ACHN (cell line): ENCODE data around the gene RAD23B.
"Not testable (repeated sequence)": the region's sequence is repeated elsewhere in the genome, so short reads cannot be mapped to it uniquely, and the experiment has no call there.

ENCODE experiments used
- DNase-seq: peaks from one replicate; pipeline ENCODE4 v3.0.0-alpha.2; 2015
- in situ Hi-C: cut with HindIII; loops from 2 replicates; pipeline ENCODE4 v1.10.0; 2017; ENCODE audit warnings: low sequenced_read_pairs, low pct_ligation_motif_present, low pct_unique_long_range_greater_than_20kb

The RAD23B gene

GRCh38 chr9:107282759-107283622, at the start of gene RAD23B:
TSS of gene RAD23B (plus strand) at chr9:107283279. CDS start at chr9:107283630, 351 bp downstream.
- in situ Hi-C loops: no loop called here
- DNase-seq: peak; percentile 97

DNA sequence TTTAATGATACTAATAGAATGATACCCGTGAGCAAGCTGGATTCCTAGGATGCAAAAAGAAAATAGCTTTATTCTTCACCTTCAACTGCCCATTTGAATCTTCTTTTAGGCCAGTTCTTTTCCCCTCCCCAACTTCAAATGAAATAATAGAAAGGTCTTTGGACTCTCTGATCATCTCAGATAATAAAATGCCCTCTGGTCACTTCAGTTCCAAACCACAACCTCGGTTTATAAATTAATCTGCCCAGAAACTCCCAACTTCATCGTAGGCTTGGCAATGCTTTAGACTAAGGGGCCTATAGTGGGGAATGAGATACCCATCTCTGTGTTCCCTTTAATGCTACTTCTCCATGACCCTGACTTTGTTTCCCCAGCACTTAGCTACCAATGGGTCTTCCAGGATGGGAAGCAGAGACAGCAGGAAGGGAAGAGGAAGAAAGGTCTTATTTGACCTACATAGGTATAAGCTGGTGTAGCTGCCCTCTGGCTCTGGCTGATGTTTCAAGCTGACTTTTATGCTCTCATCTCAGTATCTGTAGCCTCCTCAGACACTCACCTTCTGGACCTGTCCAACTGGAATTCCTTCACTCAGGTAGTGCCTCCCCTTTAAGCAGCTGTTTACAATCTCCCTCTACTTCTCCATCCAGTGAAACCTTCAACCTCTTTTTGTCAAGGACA, 47.2 kb upstream of the RAD23B start:
- no peak for DNase-seq
- in situ Hi-C loops: no loop called here

- no peak for DNase-seq
- in situ Hi-C loops: no loop called here
Measured at GRCh38 chr9:107237873-107238272, 45.2 kb upstream of the RAD23B start.

GRCh38 chr9:107239474-107239873, 43.6 kb upstream of the RAD23B start:
- no peak for DNase-seq
- in situ Hi-C loops: no loop called here

- in situ Hi-C loops: no loop called here
- DNase-seq: no peak
Measured at GRCh38 chr9:107240260-107240659, 42.8 kb upstream of the RAD23B start.

DNA sequence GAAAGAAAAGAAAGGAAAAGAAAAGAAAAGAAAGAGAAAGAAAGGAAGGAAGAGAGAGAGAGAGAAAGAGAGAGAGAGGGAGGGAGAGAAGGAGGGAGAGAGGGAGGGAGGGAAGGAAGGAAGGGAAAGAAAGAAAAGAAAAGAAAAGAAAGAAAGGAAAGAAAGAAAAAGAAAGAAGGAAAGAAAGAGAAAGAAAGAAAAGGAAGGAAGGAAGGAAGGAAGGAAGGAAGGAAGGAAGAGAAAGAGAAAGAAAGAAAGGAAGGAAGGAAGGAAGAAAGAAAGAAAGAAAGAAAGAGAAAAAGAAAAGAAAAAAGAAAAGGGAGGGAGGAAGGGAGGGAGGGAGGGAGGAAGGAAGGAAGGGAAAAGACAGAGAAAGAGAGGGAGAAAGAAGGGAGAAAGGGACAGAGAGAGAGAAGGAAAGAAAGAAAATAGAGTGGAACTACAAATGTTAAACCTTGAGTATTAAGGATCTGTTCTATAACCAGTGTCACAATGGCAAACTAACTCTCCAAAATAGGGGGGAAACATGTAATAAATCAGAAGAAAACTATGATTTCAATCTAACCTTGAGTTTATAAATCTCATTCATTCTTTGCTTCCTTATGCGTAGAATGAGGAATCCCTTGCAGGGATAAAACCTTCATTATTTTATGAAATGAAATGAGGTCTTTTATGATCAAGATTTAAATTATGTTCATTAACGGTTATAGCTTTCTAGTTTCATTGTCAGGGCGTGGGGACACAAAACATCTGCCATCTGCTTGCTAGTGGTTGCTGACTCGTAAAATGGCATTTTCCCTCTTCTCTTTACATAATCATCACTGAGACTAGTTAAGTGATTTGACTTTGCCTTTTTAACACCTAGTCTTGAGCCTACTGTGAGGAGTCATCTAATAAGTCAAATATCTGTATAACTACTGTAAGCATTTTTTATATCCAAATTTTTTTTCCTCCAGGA, 40.7 kb upstream of the RAD23B start:
- in situ Hi-C loops: no loop called here
- DNase-seq: no peak

DNA sequence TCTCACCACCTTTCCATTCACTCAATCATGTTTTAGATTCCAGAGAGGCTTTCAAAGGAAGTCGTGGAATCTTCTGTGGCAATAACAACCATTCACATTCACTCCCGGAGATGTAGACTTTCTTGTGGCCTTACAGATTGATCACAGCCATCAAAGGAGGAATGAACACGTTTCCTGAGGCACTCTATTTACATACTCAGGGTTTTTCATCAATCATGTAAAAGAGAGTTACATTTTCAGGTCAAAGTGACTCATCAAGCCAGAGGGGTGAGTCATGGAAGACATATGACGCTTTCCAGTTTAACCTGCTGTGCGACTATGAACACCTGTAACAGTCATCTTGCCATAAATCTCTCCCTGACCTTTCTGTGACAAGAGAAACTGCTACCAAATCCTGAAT, 39.3 kb upstream of the RAD23B start:
- peak; percentile 34 for DNase-seq
- in situ Hi-C loops: no loop called here

GRCh38 chr9:107246259-107247254, 36.5 kb upstream of the RAD23B start:
- in situ Hi-C loops: no loop called here

DNA sequence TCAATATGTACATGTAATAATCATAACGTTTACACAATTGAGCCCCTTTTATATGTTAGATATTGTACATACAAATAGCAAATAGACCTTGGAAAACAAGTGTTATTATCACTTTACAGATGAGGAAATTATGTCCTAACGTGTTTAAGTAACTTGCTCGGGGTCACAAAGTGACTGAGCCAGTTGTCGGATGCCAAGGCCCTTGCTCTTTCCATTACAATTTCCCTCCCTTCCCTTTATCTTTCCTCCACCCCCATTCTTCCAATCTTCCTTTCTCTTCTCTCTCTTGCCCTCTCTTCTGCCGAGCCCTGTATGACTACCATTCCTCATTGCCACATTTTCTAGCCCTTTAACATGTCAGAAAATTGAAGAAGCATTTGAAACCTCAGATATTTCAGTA, 34.4 kb upstream of the RAD23B start:
- DNase-seq: no peak
- in situ Hi-C loops: no loop called here

More at GRCh38 chr9:107246259-107247254, 36.5 kb upstream of the RAD23B start:
- DNase-seq: peak; percentile 15

GRCh38 chr9:107249131-107249533, 33.9 kb upstream of the RAD23B start:
- DNase-seq: no peak
- in situ Hi-C loops: no loop called here

GRCh38 chr9:107249665-107250285, 33.3 kb upstream of the RAD23B start:
- no peak for DNase-seq
- in situ Hi-C loops: no loop called here

- no peak for DNase-seq
- in situ Hi-C loops: no loop called here
Measured at GRCh38 chr9:107251756-107252322, 31.2 kb upstream of the RAD23B start.

- in situ Hi-C loops: no loop called here
- no peak for DNase-seq
Measured at GRCh38 chr9:107258919-107259318, 24.2 kb upstream of the RAD23B start.

DNA sequence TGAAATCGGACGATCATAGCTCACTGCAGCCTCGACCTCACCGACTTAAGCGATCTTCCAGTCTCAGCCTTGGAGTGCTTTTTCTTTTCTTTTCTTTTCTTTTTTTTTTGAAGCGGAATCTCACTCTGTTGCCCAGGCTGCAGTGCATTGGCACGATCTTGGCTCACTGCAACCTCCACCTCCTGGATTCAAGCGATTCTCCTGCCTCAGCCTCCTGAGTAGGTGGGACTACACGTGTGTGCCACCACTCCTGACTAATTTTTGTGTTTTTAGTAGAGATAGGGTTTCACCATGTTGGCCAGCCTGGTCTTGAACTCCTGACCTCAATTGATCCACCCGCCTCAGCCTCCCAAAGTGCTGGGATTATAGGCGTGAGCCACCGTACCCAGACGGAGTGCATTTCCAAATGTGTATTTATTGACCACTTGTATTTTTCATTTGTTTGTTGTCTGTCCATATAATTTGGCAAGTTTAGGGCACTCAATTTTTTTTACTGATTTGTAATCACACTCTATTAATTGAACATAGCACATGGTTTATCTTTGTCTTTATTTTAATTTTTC, 23.2 kb upstream of the RAD23B start:
- in situ Hi-C loops: not testable (repeated sequence)

GRCh38 chr9:107260437-107261081, 22.5 kb upstream of the RAD23B start:
- in situ Hi-C loops: no loop called here
- no peak for DNase-seq

More for the DNA sequence above, 23.2 kb upstream of the RAD23B start:
- not testable (repeated sequence) for DNase-seq

- no peak for DNase-seq
- in situ Hi-C loops: no loop called here
Measured at GRCh38 chr9:107261106-107261505, 22.0 kb upstream of the RAD23B start.
